IMR-90 (cell line): ENCODE data around the gene NME7.

Experiments used
- CEBPB ChIP-seq: IDR thresholded peaks from 2 replicates; pipeline ENCODE4 v1.6.1; 2012; ENCODE audit warnings: low read depth, low read length, improper control_type of control experiment
- POLR2A ChIP-seq: IDR thresholded peaks from 2 replicates; pipeline ENCODE4 v1.6.1; 2012; ENCODE audit warnings: mild to moderate bottlenecking, low read depth, low read length
- RAD21 ChIP-seq: IDR thresholded peaks from 2 replicates; pipeline ENCODE4 v1.6.1; 2012; ENCODE audit warnings: low read length, improper control_type of control experiment

DNA sequence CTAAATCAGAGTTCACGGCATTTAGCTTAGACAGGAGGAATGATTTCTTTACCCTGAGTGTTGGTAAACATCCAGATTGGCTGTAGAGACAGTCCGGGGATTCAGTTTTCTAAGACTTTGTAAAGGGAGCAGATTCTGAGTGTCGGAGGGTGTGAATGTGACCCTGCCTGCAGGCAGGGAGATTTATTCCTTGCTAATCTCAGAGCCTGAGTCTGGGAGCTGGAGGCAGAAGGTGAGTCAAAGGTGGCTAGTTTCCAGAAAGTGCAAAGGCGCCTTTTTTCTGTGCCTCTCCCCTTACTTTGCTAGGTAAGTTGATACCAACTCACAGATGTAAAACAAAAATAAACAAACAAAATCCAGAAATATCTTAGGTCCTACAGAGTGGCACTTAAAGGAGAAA lies 249.4 kb downstream of the NME7 start:
- TF ChIP-seq RAD21 (no peak), CEBPB (no peak), POLR2A (no peak)
